Esophagus mucosa (tissue), 1 donor: ENCODE results near the gene SORCS2. TPM values are rescaled to one million over a fixed set of nuclear protein-coding genes. Genes with fewer than 3 reads are reported as not detected.

ENCODE experiments used
- ATAC-seq: fragments of 200-7000 bp; cut with Tn5 transposase; one replicate; pipeline ENCODE4 v1.9.1; 2020
- total RNA-seq: library from RNA; stranded (reverse); gene quantifications from one replicate; pipeline ENCODE4 v1.2.4, GENCODE V29; 2023
- donor health status: DM: yes; HTN: yes; CAD: no.

SORCS2 gene
- total RNA-seq, 1 donor from 2014 or later, result 5.0 TPM

GRCh38 chr4:7645956-7646355, 453.6 kb downstream of the SORCS2 start:
- ATAC-seq, result no peak

- ATAC-seq, result no peak
Measured at GRCh38 chr4:7646384-7647061, 454.2 kb downstream of the SORCS2 start.

- ATAC-seq, result no peak
Measured at GRCh38 chr4:7647186-7647585, 454.8 kb downstream of the SORCS2 start.

GRCh38 chr4:7647600-7648543, 455.5 kb downstream of the SORCS2 start:
- ATAC-seq, result no peak

- no peak for ATAC-seq
Measured at GRCh38 chr4:7648544-7649395, 456.4 kb downstream of the SORCS2 start.

- ATAC-seq, result no peak
Measured at GRCh38 chr4:7649411-7649740, 457.0 kb downstream of the SORCS2 start.

GRCh38 chr4:7649741-7650531, 457.6 kb downstream of the SORCS2 start:
- no peak for ATAC-seq

GRCh38 chr4:7650606-7651385, 458.5 kb downstream of the SORCS2 start:
- peak; percentile 36 for ATAC-seq

GRCh38 chr4:7651461-7651921, 459.2 kb downstream of the SORCS2 start:
- ATAC-seq, result peak; percentile 32

- ATAC-seq, result no peak
Measured at GRCh38 chr4:7652006-7652405, 459.7 kb downstream of the SORCS2 start.

GRCh38 chr4:7652451-7652881, 460.1 kb downstream of the SORCS2 start:
- no peak for ATAC-seq

- no peak for ATAC-seq
Measured at GRCh38 chr4:7652906-7653305, 460.6 kb downstream of the SORCS2 start.

- ATAC-seq, result no peak
Measured at GRCh38 chr4:7653510-7654369, 461.4 kb downstream of the SORCS2 start.

GRCh38 chr4:7654550-7655445, 462.5 kb downstream of the SORCS2 start:
- ATAC-seq, result no peak

GRCh38 chr4:7655511-7656243, 463.3 kb downstream of the SORCS2 start:
- ATAC-seq, result no peak

GRCh38 chr4:7656244-7656800, 464.0 kb downstream of the SORCS2 start:
- no peak for ATAC-seq

- no peak for ATAC-seq
Measured at GRCh38 chr4:7657545-7658297, 465.4 kb downstream of the SORCS2 start.
